ENCODE results near the gene IVL. TPM values are rescaled to one million over a fixed set of nuclear protein-coding genes. Genes with fewer than 3 reads are reported as not detected.

Gene IVL
- polyA plus RNA-seq, 1 donor from 2014 or later = not detected

GRCh38 chr1:152926091-152926490 is 17.7 kb downstream of the IVL start:
- Histone ChIP-seq H3K4me2 (ENCODE audit: low read length) (no peak overlapping the region), H3K27ac (ENCODE audit: low read length) (no peak overlapping the region), H4K20me1 (ENCODE audit: insufficient read depth) (no peaks in the 10 kb centered on the region), H3K27me3 (ENCODE audit: insufficient read depth, low read depth, low read length) (no peaks in the 10 kb centered on the region), H3K9me2 (ENCODE audit: insufficient read depth, low read length) (no peaks in the 10 kb centered on the region), H3K36me3 (ENCODE audit: insufficient read depth, low read length) (no peaks in the 10 kb centered on the region), H3K9ac (ENCODE audit: low read length) (no peak overlapping the region), H2AFZ (ENCODE audit: low read depth, low read length) (no peak overlapping the region), H3K79me2 (replicated peaks; ENCODE audit: insufficient read depth, low read length) (no peaks in the 10 kb centered on the region), H3F3A (ENCODE audit: insufficient read depth, low read length, poor library complexity, severe bottlenecking) (no peaks in the 10 kb centered on the region), H3K4me3 (ENCODE audit: low read length) (no peak overlapping the region), H3K9me3 (ENCODE audit: low read length) (no peaks in the 10 kb centered on the region)
- TF ChIP-seq MXI1 (conservative IDR thresholded peaks at IDR 0.05; ENCODE audit: poor library complexity, severe bottlenecking) = no peak
- TF ChIP-seq TAF1 (IDR thresholded peaks at IDR 0.05; ENCODE audit: low read depth) = no peak
- TF ChIP-seq, protein P1, sequence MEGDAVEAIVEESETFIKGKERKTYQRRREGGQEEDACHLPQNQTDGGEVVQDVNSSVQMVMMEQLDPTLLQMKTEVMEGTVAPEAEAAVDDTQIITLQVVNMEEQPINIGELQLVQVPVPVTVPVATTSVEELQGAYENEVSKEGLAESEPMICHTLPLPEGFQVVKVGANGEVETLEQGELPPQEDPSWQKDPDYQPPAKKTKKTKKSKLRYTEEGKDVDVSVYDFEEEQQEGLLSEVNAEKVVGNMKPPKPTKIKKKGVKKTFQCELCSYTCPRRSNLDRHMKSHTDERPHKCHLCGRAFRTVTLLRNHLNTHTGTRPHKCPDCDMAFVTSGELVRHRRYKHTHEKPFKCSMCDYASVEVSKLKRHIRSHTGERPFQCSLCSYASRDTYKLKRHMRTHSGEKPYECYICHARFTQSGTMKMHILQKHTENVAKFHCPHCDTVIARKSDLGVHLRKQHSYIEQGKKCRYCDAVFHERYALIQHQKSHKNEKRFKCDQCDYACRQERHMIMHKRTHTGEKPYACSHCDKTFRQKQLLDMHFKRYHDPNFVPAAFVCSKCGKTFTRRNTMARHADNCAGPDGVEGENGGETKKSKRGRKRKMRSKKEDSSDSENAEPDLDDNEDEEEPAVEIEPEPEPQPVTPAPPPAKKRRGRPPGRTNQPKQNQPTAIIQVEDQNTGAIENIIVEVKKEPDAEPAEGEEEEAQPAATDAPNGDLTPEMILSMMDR (IDR thresholded peaks at IDR 0.05; ENCODE audit: poor library complexity, severe bottlenecking) = peak; percentile 26
- peak; percentile 37 for TF ChIP-seq RAD21 (conservative IDR thresholded peaks at IDR 0.05)

GRCh38 chr1:152928671-152929070 is 20.3 kb downstream of the IVL start:
- Histone ChIP-seq H3K9me3 (ENCODE audit: low read length) (no peaks in the 10 kb centered on the region), H3K9me2 (ENCODE audit: insufficient read depth, low read length) (no peaks in the 10 kb centered on the region), H4K20me1 (ENCODE audit: insufficient read depth) (no peaks in the 10 kb centered on the region), H3K79me2 (replicated peaks; ENCODE audit: insufficient read depth, low read length) (no peaks in the 10 kb centered on the region), H3K27me3 (ENCODE audit: insufficient read depth, low read depth, low read length) (no peaks in the 10 kb centered on the region), H3K4me2 (ENCODE audit: low read length) (no peak overlapping the region), H2AFZ (ENCODE audit: low read depth, low read length) (no peak overlapping the region), H3K27ac (ENCODE audit: low read length) (no peak overlapping the region), H3F3A (ENCODE audit: insufficient read depth, low read length, poor library complexity, severe bottlenecking) (no peaks in the 10 kb centered on the region), H3K9ac (ENCODE audit: low read length) (no peak overlapping the region), H3K4me3 (ENCODE audit: low read length) (no peak overlapping the region), H3K36me3 (ENCODE audit: insufficient read depth, low read length) (no peaks in the 10 kb centered on the region)
- TF ChIP-seq, protein P1 (IDR thresholded peaks at IDR 0.05; ENCODE audit: poor library complexity, severe bottlenecking) = no peak
- TF ChIP-seq EP300 (conservative IDR thresholded peaks at IDR 0.05; ENCODE audit: poor library complexity, severe bottlenecking) (no peak), RAD21 (conservative IDR thresholded peaks at IDR 0.05) (no peak)
- TF ChIP-seq, protein P2, sequence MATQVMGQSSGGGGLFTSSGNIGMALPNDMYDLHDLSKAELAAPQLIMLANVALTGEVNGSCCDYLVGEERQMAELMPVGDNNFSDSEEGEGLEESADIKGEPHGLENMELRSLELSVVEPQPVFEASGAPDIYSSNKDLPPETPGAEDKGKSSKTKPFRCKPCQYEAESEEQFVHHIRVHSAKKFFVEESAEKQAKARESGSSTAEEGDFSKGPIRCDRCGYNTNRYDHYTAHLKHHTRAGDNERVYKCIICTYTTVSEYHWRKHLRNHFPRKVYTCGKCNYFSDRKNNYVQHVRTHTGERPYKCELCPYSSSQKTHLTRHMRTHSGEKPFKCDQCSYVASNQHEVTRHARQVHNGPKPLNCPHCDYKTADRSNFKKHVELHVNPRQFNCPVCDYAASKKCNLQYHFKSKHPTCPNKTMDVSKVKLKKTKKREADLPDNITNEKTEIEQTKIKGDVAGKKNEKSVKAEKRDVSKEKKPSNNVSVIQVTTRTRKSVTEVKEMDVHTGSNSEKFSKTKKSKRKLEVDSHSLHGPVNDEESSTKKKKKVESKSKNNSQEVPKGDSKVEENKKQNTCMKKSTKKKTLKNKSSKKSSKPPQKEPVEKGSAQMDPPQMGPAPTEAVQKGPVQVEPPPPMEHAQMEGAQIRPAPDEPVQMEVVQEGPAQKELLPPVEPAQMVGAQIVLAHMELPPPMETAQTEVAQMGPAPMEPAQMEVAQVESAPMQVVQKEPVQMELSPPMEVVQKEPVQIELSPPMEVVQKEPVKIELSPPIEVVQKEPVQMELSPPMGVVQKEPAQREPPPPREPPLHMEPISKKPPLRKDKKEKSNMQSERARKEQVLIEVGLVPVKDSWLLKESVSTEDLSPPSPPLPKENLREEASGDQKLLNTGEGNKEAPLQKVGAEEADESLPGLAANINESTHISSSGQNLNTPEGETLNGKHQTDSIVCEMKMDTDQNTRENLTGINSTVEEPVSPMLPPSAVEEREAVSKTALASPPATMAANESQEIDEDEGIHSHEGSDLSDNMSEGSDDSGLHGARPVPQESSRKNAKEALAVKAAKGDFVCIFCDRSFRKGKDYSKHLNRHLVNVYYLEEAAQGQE (IDR thresholded peaks at IDR 0.05; ENCODE audit: borderline replicate concordance) = no peak

All from neural cell (in vitro differentiated cells).